ENCODE measurements around the gene UTRN. TPM values are rescaled to one million over a fixed set of nuclear protein-coding genes. Genes with fewer than 3 reads are reported as not detected.

UTRN gene
- total RNA-seq, 1 experiment from 2014 or later = 216 TPM

GRCh38 chr6:144310765-144311164, 25.6 kb downstream of the UTRN start:
- Mint-ChIP-seq H3K27me3 (ENCODE audit: insufficient read depth, unreplicated experiment) (no peaks in the 10 kb centered on the region), H3K9me3 (ENCODE audit: unreplicated experiment) (no peaks in the 10 kb centered on the region), H3K4me3 (ENCODE audit: unreplicated experiment) (no peak overlapping the region), H3K27ac (ENCODE audit: unreplicated experiment) (no peak overlapping the region), H3K4me1 (ENCODE audit: low read depth, unreplicated experiment) (peaks cover 34% of the 10 kb centered on the region), H3K36me3 (ENCODE audit: insufficient read depth, unreplicated experiment) (peaks cover 32% of the 10 kb centered on the region)
- Histone ChIP-seq H3K27me3 (replicated peaks; ENCODE audit: control insufficient read depth, insufficient read depth, low read length) (no peaks in the 10 kb centered on the region), H3K9me3 (no peaks in the 10 kb centered on the region), H3K36me3 (ENCODE audit: control insufficient read depth, insufficient read depth, low read length) (no peaks in the 10 kb centered on the region; the same call in 1 of the 2 replicates), H3K4me1 (peaks cover 22% of the 10 kb centered on the region; the same call in 1 of the 2 replicates), H3K4me3 (ENCODE audit: low read depth, low read length) (no peak overlapping the region)
- BruUV-seq (replicated peaks) = no TSS peak
- TF ChIP-seq, protein P1, sequence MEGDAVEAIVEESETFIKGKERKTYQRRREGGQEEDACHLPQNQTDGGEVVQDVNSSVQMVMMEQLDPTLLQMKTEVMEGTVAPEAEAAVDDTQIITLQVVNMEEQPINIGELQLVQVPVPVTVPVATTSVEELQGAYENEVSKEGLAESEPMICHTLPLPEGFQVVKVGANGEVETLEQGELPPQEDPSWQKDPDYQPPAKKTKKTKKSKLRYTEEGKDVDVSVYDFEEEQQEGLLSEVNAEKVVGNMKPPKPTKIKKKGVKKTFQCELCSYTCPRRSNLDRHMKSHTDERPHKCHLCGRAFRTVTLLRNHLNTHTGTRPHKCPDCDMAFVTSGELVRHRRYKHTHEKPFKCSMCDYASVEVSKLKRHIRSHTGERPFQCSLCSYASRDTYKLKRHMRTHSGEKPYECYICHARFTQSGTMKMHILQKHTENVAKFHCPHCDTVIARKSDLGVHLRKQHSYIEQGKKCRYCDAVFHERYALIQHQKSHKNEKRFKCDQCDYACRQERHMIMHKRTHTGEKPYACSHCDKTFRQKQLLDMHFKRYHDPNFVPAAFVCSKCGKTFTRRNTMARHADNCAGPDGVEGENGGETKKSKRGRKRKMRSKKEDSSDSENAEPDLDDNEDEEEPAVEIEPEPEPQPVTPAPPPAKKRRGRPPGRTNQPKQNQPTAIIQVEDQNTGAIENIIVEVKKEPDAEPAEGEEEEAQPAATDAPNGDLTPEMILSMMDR (IDR thresholded peaks at IDR 0.05; ENCODE audit: insufficient read depth in 1 of 2, low read depth in 1 of 2, low read length in 1 of 2, severe bottlenecking in 1 of 2, unreplicated experiment in 1 of 2) = no peak
- POLR2A ChIA-PET = no interaction called here
- CTCF ChIA-PET = no interaction called here
- intact Hi-C loops (cut with micrococcal nuclease; ENCODE audit: unreplicated experiment) = no loop called here
- no peak for DNase-seq

GRCh38 chr6:144311361-144311760, 26.2 kb downstream of the UTRN start:
- Histone ChIP-seq H3K27me3 (replicated peaks; ENCODE audit: control insufficient read depth, insufficient read depth, low read length) (no peaks in the 10 kb centered on the region), H3K4me1 (peaks cover 23% of the 10 kb centered on the region; the same call in 1 of the 2 replicates), H3K36me3 (ENCODE audit: control insufficient read depth, insufficient read depth, low read length) (no peaks in the 10 kb centered on the region; the same call in 1 of the 2 replicates), H3K4me3 (ENCODE audit: low read depth, low read length) (no peak overlapping the region), H3K9me3 (no peaks in the 10 kb centered on the region)
- no peak for DNase-seq
- ChIA-PET POLR2A (no interaction called here), CTCF (no interaction called here)
- Mint-ChIP-seq H3K27ac (ENCODE audit: unreplicated experiment) (no peak overlapping the region), H3K27me3 (ENCODE audit: insufficient read depth, unreplicated experiment) (no peaks in the 10 kb centered on the region), H3K36me3 (ENCODE audit: insufficient read depth, unreplicated experiment) (peaks cover 26% of the 10 kb centered on the region), H3K4me3 (ENCODE audit: unreplicated experiment) (no peak overlapping the region), H3K4me1 (ENCODE audit: low read depth, unreplicated experiment) (peaks cover 31% of the 10 kb centered on the region), H3K9me3 (ENCODE audit: unreplicated experiment) (no peaks in the 10 kb centered on the region)
- no TSS peak for BruUV-seq (replicated peaks)
- TF ChIP-seq, protein P1 (IDR thresholded peaks at IDR 0.05; ENCODE audit: insufficient read depth in 1 of 2, low read depth in 1 of 2, low read length in 1 of 2, severe bottlenecking in 1 of 2, unreplicated experiment in 1 of 2) = no peak
- intact Hi-C loops (cut with micrococcal nuclease; ENCODE audit: unreplicated experiment) = no loop called here

DNA sequence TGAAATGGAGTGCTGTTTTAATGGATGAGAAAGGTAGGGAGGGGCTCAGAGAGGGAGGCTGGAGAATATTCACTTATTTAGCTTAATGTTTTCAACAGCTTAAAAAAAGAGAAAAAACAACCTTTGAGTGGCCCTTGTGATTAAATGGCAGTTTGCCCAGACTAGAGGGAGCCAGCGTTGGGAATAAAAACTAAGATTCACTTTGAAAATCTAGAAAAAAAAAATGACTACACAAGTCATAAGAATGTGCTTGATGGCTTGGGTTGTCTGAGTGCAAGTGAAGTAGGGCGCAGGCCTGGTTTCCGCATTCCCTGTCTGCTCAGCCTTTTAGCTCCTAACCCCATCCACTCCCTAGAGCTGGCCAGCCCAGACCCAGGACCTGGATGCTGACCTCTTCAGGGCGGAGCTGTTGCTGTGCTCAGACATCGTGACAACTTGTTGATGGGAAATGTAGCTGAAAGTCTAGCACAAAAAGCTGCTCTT, 28.9 kb downstream of the UTRN start:
- no peaks in the 10 kb centered on the region for H3K27me3 Mint-ChIP-seq (ENCODE audit: insufficient read depth, unreplicated experiment)
- H3K4me1 Mint-ChIP-seq (ENCODE audit: low read depth, unreplicated experiment) = peaks cover 22% of the 10 kb centered on the region
- ChIA-PET POLR2A (no interaction called here), CTCF (interaction anchor here (0.7 kb wide), 1 partner anchor 174 kb away, joined by 4 read pairs; no protein-coding TSS in a partner anchor)
- Histone ChIP-seq H3K36me3 (ENCODE audit: control insufficient read depth, insufficient read depth, low read length) (no peaks in the 10 kb centered on the region), H3K27me3 (replicated peaks; ENCODE audit: control insufficient read depth, insufficient read depth, low read length) (no peaks in the 10 kb centered on the region), H3K4me1 (peaks cover 18% of the 10 kb centered on the region; the same call in 1 of the 2 replicates), H3K4me3 (ENCODE audit: low read depth, low read length) (no peak overlapping the region), H3K9me3 (no peaks in the 10 kb centered on the region)
- H3K4me3 Mint-ChIP-seq (ENCODE audit: unreplicated experiment) = no peak overlapping the region
- H3K27ac Mint-ChIP-seq (ENCODE audit: unreplicated experiment) = no peak overlapping the region
- DNase-seq = no peak
- BruUV-seq (replicated peaks) = no TSS peak
- TF ChIP-seq, protein P1 (IDR thresholded peaks at IDR 0.05; ENCODE audit: insufficient read depth in 1 of 2, low read depth in 1 of 2, low read length in 1 of 2, severe bottlenecking in 1 of 2, unreplicated experiment in 1 of 2) = no peak
- H3K36me3 Mint-ChIP-seq (ENCODE audit: insufficient read depth, unreplicated experiment) = peaks cover 17% of the 10 kb centered on the region
- intact Hi-C loops (cut with micrococcal nuclease; ENCODE audit: unreplicated experiment) = no loop called here
- no peaks in the 10 kb centered on the region for H3K9me3 Mint-ChIP-seq (ENCODE audit: unreplicated experiment)
